ENCODE measurements around the gene TRAF1. TPM values are rescaled to one million over a fixed set of nuclear protein-coding genes. Genes with fewer than 3 reads are reported as not detected.

Gene TRAF1
- total RNA-seq, 1 experiment from 2014 or later = 0.85 TPM

DNA sequence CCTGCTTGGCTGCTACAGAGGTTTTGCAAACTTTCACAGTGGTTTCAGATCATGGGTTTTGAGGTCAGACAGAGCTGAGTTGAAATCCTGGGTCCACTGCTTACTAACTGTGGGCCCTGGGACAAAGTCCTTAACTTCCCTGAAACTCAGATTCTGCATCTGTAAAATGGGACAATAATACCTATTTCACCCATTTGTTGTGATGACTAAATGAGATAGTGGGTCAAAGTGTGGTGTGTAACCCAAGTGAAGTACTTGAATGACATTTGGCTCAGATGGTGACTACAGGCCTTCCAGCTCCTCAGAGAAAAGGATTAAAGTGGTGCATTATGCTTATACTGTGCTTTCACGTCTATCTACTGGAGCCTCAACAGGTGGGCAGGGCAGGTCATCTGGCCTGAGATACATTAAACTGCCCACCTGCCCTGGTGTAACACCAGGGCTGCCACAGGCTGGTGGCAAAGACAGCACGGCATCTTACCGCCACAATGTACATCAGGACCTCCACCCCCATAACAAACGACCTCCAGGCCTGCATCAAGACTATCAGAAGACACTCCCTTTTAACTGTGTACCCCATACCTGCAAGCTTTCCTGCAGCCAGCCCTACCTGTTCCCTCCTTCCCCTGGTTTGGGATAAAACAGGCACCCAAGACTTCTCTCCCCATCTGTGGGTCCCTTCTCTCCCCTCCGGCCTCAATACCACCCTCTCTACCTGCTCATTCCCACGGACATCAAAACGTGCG is 846 bp upstream of the TRAF1 start:
- no peak for DNase-seq (ENCODE audit: low spot score)
- in situ Hi-C loops (cut with HindIII; ENCODE audit: low sequenced_read_pairs) = no loop called here

DNA sequence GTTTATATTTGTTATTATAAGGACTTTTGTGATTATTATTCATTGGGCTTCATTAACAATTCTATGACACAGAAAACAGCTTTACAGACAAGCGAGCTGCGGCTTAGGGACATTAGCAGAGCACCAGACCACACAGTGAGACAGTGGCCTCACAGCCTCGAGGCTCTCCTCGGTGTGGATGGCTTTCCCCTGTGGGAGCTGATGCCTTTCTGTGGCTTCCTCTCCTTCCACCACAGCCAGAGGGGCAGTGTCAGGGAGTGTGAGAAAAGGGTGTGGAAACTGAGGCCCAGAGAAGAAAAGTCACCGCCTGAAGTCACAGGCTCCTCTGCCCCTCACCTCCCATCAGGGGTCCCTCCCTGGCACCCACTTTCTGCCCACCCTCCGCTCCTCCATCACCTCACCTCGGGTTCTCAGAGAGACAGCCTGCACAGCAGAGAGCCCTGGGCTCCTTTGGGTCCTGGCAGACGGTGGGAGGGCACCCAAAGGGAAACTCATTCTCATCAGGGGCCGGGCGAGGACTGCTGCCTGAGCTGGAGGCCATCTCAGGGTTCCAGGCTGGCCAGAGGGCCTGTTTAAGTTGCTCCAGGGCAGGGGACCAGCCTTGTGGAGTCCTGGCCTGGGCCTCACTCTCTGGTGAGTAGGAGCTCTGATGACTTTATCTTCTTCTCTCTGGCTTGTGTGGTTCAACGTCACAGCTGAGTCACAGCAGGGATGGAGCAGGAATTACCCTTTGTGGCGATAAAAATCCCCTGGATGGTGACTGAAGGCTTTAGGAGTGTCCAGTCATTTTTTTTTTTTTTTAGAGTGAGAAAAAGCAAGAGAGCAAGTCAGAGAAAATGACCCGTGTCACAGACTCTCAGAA is 830 bp downstream of the TRAF1 start:
- in situ Hi-C loops (cut with HindIII; ENCODE audit: low sequenced_read_pairs) = no loop called here

DNA sequence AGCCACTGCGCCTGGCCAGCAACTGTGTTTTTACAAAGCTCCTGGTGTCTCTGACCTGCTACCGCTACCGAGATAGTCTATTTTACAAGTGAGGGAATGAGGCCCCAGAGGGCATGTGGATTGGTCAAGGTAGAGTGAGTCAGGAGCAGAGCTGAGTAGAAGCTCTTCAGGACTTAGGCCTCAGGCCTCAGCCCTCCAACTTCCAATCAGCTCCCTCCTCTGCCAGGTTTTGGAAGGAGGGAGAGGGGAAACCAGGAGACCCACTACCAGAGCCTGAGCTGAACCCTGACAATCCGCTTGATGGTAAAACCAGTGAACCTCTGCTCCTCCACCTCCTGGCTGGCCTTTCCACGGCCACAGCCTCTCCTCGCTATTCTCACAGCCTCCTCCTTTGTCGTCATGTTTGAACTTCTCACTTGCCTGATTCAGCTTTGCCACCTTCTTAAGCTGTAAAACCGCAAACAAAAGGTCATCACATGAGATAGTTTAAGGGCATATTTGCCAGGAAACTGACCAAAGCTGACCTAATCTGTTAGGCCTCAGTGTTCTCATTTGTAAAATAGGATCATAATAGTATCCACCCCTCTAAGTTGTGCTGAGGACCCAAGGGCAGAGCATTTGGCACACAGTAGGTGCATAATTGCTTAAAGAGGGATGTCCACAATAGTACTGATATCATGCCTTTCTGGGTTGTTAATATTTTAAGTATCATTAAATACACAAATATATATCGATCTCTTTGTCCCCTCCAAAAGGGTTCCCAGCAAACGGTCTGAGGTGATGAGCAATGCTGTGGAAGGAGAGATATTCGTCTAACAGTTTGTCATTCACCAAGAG is 1.7 kb downstream of the TRAF1 start:
- in situ Hi-C loops (cut with HindIII; ENCODE audit: low sequenced_read_pairs) = no loop called here
- no peak for DNase-seq (ENCODE audit: low spot score)

More for the DNA sequence above, 830 bp downstream of the TRAF1 start:
- no peak for DNase-seq (ENCODE audit: low spot score)

DNA sequence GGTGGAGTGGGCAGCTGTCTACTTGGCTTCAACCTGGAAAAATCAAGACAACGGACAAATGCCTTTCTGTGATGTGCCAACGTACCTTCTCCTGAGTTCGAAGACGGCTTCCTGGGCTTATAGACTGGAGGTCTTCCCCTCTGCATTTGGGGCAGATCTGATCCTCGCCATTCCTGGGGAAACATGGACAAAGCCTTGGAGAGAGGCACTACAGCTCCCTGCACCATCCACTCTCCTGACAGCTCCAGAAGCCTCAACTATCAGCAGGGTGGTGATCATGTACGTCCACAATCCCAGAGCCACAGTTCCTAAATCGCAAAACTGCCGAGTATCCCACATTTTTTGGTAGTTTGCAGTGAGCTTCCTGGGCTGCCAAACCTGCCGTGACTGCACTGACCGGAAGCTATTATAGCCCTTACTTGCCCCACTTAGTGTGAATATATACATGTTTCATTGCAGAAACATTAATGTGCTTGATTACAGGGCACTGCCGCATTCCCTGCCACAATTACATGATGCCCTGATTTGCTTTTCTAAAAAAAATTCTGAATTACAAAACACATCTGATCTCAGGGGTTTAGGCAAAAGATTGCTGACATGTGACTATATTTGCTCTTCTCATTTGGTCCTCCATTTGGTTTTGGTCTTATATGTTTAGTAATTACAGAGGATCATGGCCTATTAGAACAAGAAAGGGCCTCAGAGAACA is 2.8 kb downstream of the TRAF1 start:
- no peak for DNase-seq (ENCODE audit: low spot score)
- in situ Hi-C loops (cut with HindIII; ENCODE audit: low sequenced_read_pairs) = no loop called here

DNA sequence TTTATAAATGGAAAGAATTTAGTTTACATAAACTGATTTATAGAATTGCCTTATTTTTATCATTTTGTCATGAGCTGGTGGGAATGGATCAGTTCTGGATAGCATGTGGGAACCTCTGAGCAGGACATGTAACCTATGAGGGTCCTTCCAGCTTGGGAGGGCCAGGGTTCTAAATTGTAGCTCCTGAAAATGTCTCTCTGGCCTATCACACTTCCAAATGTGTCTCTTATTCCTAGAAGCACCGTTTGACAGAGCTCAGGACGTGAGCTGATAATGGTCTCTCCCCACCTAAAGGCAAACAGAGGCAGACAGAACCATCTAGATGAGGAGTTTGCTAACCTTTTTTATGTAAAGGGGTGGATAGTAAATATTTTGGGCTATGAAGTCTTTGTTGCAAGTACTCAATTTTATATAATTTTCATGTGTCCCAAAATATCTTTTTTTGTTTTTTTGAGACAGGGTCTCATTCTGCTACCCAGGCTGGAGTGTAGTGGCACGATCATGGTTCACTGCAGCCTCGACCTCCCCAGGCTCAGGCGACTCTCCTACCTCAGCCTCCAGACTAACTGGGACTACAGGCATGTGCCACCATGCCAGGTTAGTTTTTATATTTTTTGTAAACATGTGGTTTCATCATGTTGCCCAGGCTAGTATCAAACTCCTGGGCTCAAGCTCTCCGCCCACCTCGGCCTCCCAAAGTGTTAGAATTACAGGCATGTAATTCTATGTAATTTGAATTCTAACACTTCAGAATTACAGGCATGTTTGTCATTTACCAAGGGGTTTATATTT is 4.0 kb downstream of the TRAF1 start:
- in situ Hi-C loops (cut with HindIII; ENCODE audit: low sequenced_read_pairs) = no loop called here

DNA sequence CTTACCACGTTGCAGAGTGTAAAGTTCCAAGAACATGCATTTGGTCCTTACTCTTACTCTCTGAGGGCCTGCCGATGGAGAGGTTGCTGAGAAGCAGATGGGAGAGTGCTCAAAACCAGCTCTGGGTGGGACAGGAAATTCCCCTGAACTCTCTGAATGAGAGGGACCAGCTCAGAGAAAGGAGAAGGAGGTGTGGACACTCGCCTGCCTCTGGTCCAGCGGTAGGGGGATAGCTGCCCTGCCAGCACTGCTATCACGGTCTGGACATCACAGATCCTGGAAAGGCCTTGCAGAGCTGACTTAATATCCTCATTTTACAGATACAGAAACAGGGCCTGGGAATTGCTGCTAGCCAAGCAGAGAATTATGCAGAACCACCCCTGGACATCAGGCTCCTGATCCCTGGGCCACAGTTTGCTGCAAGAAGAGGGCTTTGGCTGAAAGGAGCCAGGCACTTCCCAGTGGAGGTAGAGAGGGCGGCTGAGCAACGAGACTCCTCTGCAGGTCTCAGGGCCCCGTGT is 4.9 kb downstream of the TRAF1 start:
- in situ Hi-C loops (cut with HindIII; ENCODE audit: low sequenced_read_pairs) = no loop called here
- DNase-seq (ENCODE audit: low spot score) = no peak

More for the DNA sequence above, 4.0 kb downstream of the TRAF1 start:
- no peak for DNase-seq (ENCODE audit: low spot score)

DNA sequence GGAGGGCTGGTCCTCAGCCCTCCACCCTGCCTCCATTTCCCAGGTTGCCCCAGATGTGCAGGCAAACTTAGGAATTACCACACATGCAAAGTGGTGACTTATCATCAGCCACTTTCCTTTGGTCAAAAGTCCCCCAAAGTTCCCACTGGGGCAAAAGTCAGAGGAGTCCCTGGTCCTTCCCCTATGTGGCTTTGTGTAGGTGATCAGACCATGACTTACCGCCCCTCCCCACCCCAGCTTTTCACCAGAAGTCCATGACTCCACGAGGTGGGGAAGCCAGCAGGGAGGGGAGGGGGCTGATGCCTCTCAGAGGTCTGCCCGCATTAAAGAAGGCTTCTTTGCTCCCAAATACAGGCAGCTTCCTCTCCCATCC is 5.8 kb downstream of the TRAF1 start:
- in situ Hi-C loops (cut with HindIII; ENCODE audit: low sequenced_read_pairs) = no loop called here
- no peak for DNase-seq (ENCODE audit: low spot score)

DNA sequence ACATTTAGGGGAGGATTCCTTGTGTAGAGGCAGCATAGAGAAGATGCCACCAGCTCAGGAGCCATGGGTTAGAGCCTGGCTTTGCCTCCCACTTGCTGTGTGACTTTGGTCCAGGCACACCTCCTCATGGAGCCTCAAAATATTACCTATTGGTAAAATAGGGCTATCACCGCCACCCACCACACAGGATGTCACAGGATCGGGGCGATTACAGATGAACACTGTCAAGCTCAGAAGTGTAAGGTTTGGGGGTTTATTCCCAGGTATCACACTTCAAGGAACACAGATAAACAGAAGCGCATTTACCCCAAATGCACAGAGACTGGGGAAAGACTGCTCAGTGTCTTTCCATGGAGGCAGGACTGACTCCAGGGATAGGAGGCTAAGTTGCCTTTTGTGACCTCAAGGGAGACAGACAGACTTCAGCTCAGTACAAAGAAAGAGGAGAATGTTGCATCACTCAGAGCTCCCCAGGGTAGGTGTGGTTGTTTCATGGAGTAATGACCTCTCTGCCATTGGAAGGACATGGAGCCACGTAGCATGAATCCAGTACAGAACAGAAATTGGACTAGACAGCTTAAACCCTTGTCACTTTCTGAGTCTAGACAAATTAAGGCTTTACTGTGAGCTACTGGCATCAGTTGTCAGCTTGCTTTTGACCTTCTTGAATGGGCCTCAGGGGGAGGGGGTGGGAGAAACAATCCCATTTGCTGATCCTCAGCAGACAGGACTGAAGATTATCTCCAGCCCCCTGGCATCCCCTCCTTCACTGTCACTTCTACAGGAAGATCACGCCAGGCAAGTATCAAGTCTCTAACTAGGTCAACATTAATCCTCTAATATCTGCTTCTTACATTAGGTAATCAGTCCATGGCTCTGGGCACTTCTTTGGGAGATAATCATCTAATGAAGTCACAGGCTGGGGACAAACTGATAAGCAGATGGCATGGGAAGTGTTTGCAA is 6.5 kb downstream of the TRAF1 start:
- no peak for DNase-seq (ENCODE audit: low spot score)
- in situ Hi-C loops (cut with HindIII; ENCODE audit: low sequenced_read_pairs) = no loop called here

DNA sequence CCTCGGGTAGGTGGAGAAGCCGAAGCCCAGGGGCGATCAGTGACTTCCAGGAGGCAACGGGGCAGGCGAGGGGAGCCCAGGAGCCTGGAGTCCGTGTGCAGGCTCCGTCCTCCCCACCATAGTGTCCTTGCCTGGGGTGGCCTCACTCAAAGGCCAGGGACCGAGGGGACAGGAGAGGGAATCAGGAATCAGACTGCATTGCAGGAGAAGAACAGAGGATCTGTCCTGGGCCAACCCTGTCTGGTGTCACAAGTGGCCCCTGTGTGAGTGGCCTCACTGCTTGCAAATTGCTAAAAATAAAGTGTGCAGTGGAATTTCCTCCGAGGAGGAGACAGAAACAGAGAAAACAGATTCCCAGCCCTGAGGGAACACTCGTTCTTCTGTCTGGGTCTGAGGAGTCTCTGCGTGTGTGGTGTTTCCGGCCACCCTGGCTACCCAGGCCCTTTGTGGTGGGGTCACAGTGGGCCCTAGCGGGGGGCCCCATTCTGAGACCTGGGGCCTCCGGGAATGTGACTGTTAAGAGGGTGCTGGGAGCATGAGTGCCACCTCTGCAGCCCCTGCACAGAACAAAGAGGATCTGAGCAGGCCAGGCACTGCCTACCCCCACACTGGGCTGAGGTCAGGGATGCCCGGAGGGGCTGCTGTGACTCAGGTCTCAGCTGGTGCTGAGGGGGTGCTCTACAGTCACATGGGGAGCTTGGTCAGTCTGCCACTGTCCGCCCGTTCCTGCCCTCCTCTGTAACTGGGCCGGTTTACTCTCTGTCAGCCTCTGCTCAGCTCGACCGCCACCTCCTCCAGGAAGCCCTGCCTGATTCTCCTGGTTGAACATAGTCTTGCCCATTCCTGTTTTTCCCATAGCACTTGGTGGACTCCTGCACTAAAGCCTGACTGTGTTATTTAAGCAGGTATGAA is 7.4 kb downstream of the TRAF1 start:
- no peak for DNase-seq (ENCODE audit: low spot score)
- in situ Hi-C loops (cut with HindIII; ENCODE audit: low sequenced_read_pairs) = no loop called here

DNA sequence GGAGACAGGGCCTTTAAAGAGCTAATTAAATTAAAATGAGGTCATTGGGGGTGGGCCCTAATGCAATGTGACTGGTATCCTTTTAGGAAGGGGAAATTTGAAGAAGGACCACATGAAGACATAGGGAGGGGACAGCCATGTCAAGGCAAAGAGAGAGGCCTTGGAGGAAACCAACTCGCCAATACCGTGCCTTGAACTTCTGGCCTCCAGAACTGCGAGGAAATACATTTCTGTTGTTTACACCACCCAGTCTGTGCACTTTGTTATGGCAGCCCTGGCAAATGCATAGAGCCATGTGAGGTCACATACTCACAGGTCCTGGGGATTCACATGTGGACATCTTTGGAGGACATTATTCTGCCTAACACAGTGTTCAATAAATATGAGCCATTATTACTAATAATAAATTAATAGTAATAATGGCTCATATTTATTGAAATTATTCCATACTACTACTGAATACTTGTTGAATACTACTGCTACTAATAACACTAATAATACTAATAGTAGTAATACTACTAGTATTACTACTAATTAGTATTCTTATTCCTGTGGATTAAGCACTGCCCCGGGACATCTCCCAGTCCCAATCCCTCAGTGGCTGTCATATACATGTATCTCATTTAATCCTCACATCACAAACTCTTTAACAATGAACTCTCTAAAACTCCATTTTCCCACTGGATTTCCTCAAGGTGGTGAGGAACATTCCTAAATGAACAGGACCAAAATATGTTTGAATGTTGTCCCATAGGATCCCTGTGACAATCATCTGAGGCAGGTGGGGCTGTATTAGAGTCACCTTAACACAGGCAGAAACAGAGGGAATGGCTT is 8.4 kb downstream of the TRAF1 start:
- no peak for DNase-seq (ENCODE audit: low spot score)
- in situ Hi-C loops (cut with HindIII; ENCODE audit: low sequenced_read_pairs) = no loop called here

DNA sequence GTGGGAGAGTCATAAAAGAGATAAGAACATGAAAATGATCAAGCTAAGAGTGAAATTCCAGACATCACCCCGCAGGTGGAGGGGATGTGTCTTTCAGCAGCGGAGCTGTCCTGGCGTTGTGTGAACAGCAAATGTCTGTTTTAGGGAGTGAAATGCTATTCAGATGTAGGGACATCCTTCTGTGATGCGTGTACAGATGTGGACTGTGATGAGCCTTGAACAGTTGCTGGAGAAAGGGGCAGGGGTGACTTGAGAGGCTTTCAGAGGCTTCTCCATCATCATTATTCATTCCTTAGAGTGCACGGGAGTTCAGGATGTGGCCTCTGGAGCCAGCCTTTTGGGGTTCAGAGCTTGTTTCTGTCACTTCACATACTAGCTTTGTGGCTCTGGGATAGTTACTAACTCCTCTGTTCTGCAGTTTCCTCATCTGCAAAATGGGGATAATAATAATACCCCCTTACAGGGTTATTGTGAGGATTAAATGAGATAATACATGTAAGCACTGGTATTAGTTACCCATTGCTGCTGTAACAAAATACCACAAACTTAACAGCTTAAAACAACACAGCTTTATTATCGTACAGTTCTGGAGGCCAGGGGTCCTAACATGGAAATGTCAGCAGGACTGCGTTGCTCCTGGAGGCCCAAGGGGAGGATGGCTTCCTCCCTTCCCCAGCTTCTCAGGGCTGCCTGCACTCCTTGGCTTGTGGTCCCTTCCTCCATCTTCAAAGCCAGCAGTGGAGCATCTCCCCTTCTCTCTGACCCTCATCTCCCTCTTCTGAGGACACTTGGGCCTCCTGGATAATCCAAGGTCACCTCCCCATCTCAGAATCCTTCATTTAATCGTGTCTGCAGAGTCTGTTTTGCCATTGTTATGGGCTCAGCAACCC is 9.4 kb downstream of the TRAF1 start:
- in situ Hi-C loops (cut with HindIII; ENCODE audit: low sequenced_read_pairs) = no loop called here
- DNase-seq (ENCODE audit: low spot score) = no peak

DNA sequence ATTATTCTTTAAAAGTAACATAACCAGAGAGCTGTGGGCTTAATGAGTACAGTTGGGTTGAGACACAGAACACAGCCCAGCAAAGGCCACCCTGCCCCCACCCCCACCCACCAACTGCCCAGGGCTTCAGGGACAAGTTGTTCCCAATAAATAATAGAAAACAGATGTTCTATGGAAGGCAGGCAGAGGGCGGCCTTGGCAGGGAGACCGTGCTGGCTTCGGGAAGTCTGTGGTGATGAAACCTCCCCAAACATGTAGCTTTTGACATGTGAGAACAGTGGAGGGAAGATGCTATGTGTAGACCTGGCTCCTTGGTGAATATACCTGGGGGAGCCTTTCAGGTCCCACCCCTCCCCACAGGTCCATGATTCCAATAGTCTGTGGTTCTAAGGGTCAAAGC is 10.0 kb downstream of the TRAF1 start:
- no peak for DNase-seq (ENCODE audit: low spot score)
- in situ Hi-C loops (cut with HindIII; ENCODE audit: low sequenced_read_pairs) = no loop called here

DNA sequence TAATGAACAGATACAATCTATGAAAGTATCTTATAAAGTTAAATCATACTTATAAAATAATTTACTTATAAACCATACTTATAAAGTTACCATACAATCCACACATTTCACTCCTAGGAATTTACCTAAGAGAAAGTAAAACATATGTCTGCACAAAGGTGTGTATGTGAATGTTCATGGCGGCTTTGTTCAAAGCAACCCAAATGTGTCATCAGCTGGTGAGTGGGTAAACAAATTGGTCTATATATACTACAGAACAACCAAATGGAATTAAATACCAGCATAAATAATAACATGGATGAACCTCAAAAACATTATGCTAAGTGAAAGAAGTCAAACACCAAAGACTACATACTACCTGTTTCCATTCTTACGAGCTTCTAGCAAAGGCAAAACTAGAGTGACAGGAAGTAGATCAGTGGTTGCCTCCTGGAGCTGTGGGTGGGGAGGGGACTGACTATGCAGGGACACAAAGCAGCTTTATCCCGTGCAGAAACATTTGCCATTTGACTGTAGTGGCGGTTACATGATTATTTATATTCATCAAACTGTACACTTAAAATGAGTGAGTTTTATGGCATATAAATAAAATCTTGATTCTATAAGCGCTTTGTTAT is 10.6 kb downstream of the TRAF1 start:
- DNase-seq (ENCODE audit: low spot score) = no peak
- in situ Hi-C loops (cut with HindIII; ENCODE audit: low sequenced_read_pairs) = no loop called here

DNA sequence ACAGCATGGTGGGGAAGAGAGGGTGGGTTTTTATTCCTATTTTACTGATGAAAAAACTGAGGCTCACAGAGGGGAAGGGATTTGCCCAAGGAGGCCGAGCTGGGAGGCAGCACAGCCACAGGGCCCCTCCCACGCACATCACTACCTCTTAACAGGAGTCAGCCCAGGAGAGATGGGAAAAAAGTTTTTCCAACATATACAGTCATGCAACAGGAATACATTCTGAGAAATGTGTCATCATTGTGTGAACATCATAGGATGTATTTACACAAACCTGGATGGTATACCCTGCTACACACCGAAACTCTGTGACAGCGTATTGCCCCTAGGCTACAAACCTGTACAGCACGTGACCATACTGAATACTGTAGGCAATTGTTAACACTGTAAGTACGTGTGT is 11.6 kb downstream of the TRAF1 start:
- no peak for DNase-seq (ENCODE audit: low spot score)
- in situ Hi-C loops (cut with HindIII; ENCODE audit: low sequenced_read_pairs) = no loop called here

Measured in G401 (cell line).